ENCODE measurements around the gene RETSAT.
"Not testable (repeated sequence)": the region's sequence is repeated elsewhere in the genome, so short reads cannot be mapped to it uniquely, and the experiment has no call there.

Gene RETSAT

GRCh38 chr2:85347599-85347998, 6.7 kb downstream of the RETSAT start:
- no peak overlapping the region for H3K4me3 ChIP-seq (replicated peaks; ENCODE audit: low read depth, low read length)
- DNase-seq (ENCODE audit: low read depth), result no peak
- no peak for TF ChIP-seq CTCF (IDR thresholded peaks at IDR 0.05; ENCODE audit: low read length, missing control alignments)

GRCh38 chr2:85344356-85344954, 9.9 kb downstream of the RETSAT start:
- no peak for DNase-seq (ENCODE audit: low read depth)
- no peak for TF ChIP-seq CTCF (IDR thresholded peaks at IDR 0.05; ENCODE audit: low read length, missing control alignments)

GRCh38 chr2:85343207-85343895, 11.0 kb downstream of the RETSAT start:
- H3K4me3 ChIP-seq (replicated peaks; ENCODE audit: low read depth, low read length); DNase-seq (ENCODE audit: low read depth): not testable (repeated sequence)

More at GRCh38 chr2:85344356-85344954, 9.9 kb downstream of the RETSAT start:
- no peak overlapping the region for H3K4me3 ChIP-seq (replicated peaks; ENCODE audit: low read depth, low read length)

GRCh38 chr2:85342156-85342555, 12.2 kb downstream of the RETSAT start:
- no peak for TF ChIP-seq CTCF (IDR thresholded peaks at IDR 0.05; ENCODE audit: low read length, missing control alignments)
- no peak overlapping the region for H3K4me3 ChIP-seq (replicated peaks; ENCODE audit: low read depth, low read length)

GRCh38 chr2:85341269-85342029, 12.9 kb downstream of the RETSAT start:
- no peak for DNase-seq (ENCODE audit: low read depth)
- no peak for TF ChIP-seq CTCF (IDR thresholded peaks at IDR 0.05; ENCODE audit: low read length, missing control alignments)
- no peak overlapping the region for H3K4me3 ChIP-seq (replicated peaks; ENCODE audit: low read depth, low read length)

More at GRCh38 chr2:85342156-85342555, 12.2 kb downstream of the RETSAT start:
- no peak for DNase-seq (ENCODE audit: low read depth)

GRCh38 chr2:85340034-85340892, 14.1 kb downstream of the RETSAT start:
- no peak for DNase-seq (ENCODE audit: low read depth)
- no peak for TF ChIP-seq CTCF (IDR thresholded peaks at IDR 0.05; ENCODE audit: low read length, missing control alignments)
- no peak overlapping the region for H3K4me3 ChIP-seq (replicated peaks; ENCODE audit: low read depth, low read length)

Data from fibroblast of pulmonary artery (primary cell).